ENCODE results near the gene ELOVL1.

ELOVL1 gene

DNA sequence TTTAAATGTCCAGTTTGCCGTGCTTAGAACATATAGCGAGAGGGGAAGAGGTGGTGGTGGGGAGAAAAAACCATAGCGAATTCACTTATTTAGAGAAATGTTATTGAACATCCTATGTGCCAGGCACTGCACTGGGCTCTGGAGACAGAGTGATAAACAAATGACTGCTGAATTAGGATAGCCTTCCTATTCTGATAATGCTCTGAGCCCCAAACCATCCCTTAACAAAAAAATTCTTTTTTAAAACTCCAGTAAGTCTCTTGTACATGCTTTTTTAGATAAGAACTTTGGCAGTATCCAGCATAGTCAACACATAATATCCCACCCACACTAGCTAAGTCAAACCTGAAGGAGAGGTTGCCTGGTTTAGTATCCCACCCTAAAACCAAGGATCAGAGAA lies 30.4 kb upstream of the ELOVL1 start:
- no peak overlapping the region for H3K9ac ChIP-seq
- H3K4me1 ChIP-seq, result peaks cover 10% of the 10 kb centered on the region
- H3K27ac ChIP-seq, result no peak overlapping the region
- H3K27me3 ChIP-seq (ENCODE audit: control insufficient read depth, insufficient read depth, low read length), result no peaks in the 10 kb centered on the region
- H3K9me3 ChIP-seq (ENCODE audit: control insufficient read depth, low read length), result no peaks in the 10 kb centered on the region
- TF ChIP-seq, protein P1, sequence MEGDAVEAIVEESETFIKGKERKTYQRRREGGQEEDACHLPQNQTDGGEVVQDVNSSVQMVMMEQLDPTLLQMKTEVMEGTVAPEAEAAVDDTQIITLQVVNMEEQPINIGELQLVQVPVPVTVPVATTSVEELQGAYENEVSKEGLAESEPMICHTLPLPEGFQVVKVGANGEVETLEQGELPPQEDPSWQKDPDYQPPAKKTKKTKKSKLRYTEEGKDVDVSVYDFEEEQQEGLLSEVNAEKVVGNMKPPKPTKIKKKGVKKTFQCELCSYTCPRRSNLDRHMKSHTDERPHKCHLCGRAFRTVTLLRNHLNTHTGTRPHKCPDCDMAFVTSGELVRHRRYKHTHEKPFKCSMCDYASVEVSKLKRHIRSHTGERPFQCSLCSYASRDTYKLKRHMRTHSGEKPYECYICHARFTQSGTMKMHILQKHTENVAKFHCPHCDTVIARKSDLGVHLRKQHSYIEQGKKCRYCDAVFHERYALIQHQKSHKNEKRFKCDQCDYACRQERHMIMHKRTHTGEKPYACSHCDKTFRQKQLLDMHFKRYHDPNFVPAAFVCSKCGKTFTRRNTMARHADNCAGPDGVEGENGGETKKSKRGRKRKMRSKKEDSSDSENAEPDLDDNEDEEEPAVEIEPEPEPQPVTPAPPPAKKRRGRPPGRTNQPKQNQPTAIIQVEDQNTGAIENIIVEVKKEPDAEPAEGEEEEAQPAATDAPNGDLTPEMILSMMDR (IDR thresholded peaks at IDR 0.05), result no peak
- H3K4me2 ChIP-seq (ENCODE audit: low read length), result no peak overlapping the region
- H3K4me3 ChIP-seq (ENCODE audit: low read depth, low read length), result no peak overlapping the region
- H2AFZ ChIP-seq, result no peak overlapping the region
- peaks cover 12% of the 10 kb centered on the region for H3K79me2 ChIP-seq
- H3K36me3 ChIP-seq (ENCODE audit: control insufficient read depth, insufficient read depth, low read length), result no peaks in the 10 kb centered on the region

DNA sequence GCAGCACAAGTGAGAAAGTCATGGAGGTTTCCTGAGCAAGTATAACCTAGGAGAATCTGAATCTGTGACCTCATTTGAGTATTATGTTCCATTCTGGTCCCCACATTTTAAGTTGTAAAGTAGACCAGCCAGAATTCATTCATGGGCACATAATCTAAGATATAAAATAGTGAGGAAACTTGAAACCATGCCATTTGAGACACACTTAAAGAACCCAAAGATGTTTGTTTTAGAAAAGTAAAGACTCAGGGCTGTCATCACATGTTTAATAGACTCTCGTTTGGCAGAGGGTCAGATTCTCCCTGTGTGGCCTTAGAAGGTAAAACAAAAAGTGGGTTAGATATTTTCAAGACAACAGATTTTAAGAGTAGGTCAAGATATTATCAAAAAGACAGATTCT lies 28.2 kb upstream of the ELOVL1 start:
- Histone ChIP-seq H3K4me3 (ENCODE audit: low read depth, low read length) (no peak overlapping the region), H3K27me3 (ENCODE audit: control insufficient read depth, insufficient read depth, low read length) (no peaks in the 10 kb centered on the region), H3K9ac (no peak overlapping the region)

GRCh38 chr1:43395523-43395922 lies 27.7 kb upstream of the ELOVL1 start:
- Histone ChIP-seq H3K27ac (no peak overlapping the region), H3K36me3 (ENCODE audit: control insufficient read depth, insufficient read depth, low read length) (no peaks in the 10 kb centered on the region), H3K79me2 (peaks cover 4% of the 10 kb centered on the region), H3K9me3 (ENCODE audit: control insufficient read depth, low read length) (no peaks in the 10 kb centered on the region), H3K27me3 (ENCODE audit: control insufficient read depth, insufficient read depth, low read length) (no peaks in the 10 kb centered on the region), H3K4me3 (ENCODE audit: low read depth, low read length) (no peak overlapping the region), H3K9ac (no peak overlapping the region), H3K4me2 (ENCODE audit: low read length) (no peak overlapping the region), H3K4me1 (peaks cover 10% of the 10 kb centered on the region), H2AFZ (no peak overlapping the region)
- TF ChIP-seq, protein P1 (IDR thresholded peaks at IDR 0.05), result no peak

More for the DNA sequence above, 28.2 kb upstream of the ELOVL1 start:
- Histone ChIP-seq H3K36me3 (ENCODE audit: control insufficient read depth, insufficient read depth, low read length) (no peaks in the 10 kb centered on the region), H3K4me1 (peaks cover 6% of the 10 kb centered on the region), H2AFZ (no peak overlapping the region), H3K27ac (no peak overlapping the region), H3K4me2 (ENCODE audit: low read length) (peak overlapping the region; percentile 10), H3K9me3 (ENCODE audit: control insufficient read depth, low read length) (no peaks in the 10 kb centered on the region), H3K79me2 (peaks cover 8% of the 10 kb centered on the region)
- TF ChIP-seq, protein P1 (IDR thresholded peaks at IDR 0.05), result no peak

GRCh38 chr1:43392702-43393101 lies 24.9 kb upstream of the ELOVL1 start:
- Histone ChIP-seq H3K4me1 (peaks cover 10% of the 10 kb centered on the region), H2AFZ (no peak overlapping the region), H3K27ac (peak overlapping the region; percentile 36), H3K9me3 (ENCODE audit: control insufficient read depth, low read length) (no peaks in the 10 kb centered on the region), H3K36me3 (ENCODE audit: control insufficient read depth, insufficient read depth, low read length) (no peaks in the 10 kb centered on the region), H3K27me3 (ENCODE audit: control insufficient read depth, insufficient read depth, low read length) (no peaks in the 10 kb centered on the region), H3K9ac (no peak overlapping the region), H3K79me2 (peaks cover 12% of the 10 kb centered on the region), H3K4me2 (ENCODE audit: low read length) (peak overlapping the region; percentile 60), H3K4me3 (ENCODE audit: low read depth, low read length) (peak overlapping the region; percentile 28)
- TF ChIP-seq, protein P1 (IDR thresholded peaks at IDR 0.05), result no peak
